T-helper 2 cell treated with Interferon-gamma antibody and Interleukin-4, amounts not matched to agents 100 ng/mL and 5 ng/mL, for 36 hours (primary cell): ENCODE measurements around the gene FER. TPM values are rescaled to one million over a fixed set of nuclear protein-coding genes. Genes with fewer than 3 reads are reported as not detected.
"Not testable (repeated sequence)": the region's sequence is repeated elsewhere in the genome, so short reads cannot be mapped to it uniquely, and the experiment has no call there.

Experiments used
- intact Hi-C: fragments of 100-400 bp; cut with micrococcal nuclease; formaldehyde crosslinking; loops from one replicate; pipeline ENCODE4 v1.15.1; 2023
- total RNA-seq: library from RNA; stranded (reverse); gene quantifications from 2 replicates; pipeline ENCODE4 v1.2.3, GENCODE V29; 2022

The FER gene
- 3.4 and 4.4 TPM in 2 replicates for total RNA-seq

DNA sequence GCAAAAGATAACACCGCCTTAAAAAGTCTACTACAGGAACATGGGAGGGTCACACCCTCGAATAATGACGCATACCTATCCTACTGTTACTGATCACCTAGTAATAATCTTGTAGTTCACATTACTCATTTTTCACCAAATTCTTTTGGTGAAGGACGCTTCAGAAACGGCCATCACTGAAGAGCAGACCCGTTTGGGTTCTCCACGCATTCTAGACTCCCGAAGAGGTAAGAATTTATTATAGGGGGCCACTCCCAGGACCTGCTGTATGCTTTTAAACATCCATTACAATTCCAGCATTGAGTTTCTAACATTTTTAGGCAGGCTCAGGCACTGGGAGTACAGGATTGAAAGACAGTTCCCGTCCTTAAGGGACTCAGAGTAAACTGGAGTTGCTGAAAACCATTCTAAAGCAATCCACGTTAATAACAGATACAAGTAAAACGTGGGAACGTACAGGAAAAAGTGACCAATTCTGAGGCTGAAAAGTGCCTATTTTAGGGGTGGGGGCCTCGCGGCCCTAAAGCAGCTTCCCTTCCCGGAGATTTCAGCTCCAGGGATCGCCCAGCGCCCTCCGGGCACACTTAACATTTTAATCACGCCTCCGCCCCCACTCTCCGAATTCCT is at the start of gene FER:
TSS of gene FER (plus strand) at position 124 of the 627 bp plus-strand sequence. CDS start 50,286 bp downstream, outside the sequence.
- intact Hi-C loops: loop anchor here (1.0 to 5.0 kb wide), 6 partner anchors 20 to 1991 kb away; partner anchors contain the start of genes FBXL17, MAN2A1 and SLC25A46

DNA sequence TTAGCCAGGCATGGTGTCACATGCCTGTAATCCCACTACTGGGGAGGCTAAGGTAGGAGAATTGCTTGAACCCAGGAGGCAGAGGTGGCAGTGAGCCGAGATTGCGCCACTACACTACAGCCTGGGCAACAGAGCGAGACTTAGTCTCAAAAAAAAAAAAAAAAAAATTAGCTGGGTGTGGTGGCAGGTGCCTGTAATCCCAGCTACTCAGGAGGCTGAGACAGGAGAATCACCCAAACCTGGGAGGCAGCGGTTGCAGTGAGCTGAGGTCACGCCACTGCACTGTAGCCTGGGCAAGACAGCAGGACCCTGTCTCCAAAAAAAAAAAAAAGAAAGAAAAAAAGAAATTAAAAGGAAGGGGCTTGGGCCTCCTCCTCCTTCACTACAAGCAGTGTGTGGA is 47.3 kb upstream of the FER start:
- intact Hi-C loops: not testable (repeated sequence)

DNA sequence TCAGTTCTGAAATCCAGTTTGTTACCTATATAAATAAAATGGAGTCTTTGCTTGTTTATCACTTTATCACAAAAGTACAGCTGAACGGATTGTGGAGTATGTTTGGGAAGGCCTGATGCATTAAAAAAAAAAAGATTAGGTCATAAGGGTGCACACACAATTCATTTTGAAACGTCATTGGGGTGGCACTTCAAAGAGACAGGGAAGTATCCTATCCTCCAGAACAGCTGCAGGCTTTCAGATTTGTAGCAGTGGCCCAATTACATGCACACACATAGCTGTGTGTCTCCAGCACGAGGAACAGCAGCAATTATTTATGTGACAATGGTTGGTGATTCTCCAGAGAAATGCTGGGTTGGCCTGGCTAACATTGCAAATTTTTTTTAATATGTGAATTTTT is 46.8 kb upstream of the FER start:
- intact Hi-C loops: no loop called here

DNA sequence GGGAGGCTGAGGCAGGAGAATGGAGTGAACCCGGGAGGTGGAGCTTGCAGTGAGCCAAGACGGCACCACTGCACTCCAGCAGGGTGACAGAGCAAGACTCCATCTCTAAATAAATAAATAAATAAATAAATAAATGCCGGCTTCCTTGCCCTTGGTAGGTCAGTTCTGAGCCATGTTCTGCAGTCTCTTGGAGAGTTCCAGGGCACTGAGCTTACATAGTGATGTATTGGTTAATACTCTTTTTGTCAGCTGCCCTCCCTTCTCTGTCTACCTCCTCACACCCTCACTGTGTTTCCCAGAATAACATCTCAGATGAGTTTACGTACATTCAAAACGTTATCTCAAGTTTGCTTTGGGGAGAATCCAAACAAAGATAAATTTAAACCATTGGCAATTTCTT is 45.2 kb upstream of the FER start:
- intact Hi-C loops: no loop called here

DNA sequence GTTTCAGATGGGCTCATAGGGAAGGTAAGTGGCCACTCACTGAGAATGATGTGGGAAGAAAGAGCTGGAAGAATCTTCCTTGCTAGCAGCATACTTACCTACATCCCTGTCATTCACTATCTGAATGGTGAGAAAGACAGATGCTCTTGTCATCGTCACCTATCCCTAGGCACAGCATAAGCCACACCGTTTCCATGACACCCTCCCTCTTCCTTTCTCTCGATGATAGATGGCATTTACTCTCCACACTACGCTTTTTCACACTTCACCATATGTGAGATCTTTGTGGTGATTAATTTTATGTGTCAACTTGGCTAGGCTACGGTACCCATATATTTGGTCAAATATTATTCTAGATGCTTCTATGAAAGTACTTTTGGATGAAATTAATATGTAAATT is 44.4 kb upstream of the FER start:
- intact Hi-C loops: no loop called here

DNA sequence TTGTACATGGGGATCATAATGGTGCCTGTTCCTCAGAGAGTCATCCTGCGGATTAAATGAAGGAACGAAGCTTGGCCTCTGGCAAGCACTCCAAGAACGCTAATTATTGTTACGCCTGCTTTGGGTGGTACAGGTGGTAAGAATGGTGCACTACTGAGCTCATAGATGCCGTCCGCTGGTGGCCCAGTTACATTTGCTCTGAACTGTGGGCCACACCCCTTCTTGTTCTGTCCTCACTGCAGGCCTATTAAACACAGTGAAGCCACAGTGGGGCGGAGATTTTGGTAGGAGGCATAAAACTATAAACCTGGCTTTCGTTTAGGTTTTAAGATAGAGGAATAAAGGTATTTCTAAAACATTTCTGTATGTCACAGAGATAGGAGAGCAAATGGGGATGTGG is 40.6 kb upstream of the FER start:
- intact Hi-C loops: no loop called here

DNA sequence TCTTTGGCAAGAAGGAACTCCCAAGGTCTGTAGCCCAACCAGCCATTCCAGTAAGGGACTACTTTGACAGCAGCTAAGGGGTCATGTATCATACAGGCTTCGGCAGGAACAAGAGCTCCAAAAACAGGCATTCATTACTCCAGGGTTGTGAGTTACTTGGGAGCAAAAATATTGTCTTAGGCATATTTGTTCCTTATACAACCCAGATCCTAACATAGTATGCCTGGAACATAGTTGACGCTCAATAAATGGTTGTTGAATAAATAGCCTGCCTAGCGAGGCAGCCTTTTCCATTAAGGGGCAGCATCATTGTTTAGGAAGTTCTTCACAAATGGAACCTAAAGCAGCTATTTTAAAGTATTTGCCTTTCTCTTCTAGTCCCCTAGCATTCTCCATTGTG is 35.8 kb upstream of the FER start:
- intact Hi-C loops: no loop called here

DNA sequence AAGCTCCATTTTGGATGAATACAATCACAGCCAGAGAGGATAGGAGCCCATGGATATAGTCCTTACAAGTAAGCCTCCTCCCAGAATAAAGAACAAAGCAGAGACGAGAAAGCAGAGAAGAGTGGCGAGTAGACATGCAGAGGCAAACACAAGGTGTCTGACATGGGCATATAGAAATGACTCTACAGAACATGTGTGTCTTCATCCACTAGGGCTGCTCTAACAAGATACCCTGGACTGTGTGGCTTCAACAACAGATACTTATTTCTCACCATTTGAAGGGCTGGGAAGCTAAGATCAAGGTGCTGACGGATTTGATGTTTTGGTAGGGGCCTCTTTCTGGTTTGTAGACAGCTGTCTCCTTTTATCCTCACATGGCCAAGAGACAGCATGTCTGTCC is 32.3 kb upstream of the FER start:
- intact Hi-C loops: no loop called here

DNA sequence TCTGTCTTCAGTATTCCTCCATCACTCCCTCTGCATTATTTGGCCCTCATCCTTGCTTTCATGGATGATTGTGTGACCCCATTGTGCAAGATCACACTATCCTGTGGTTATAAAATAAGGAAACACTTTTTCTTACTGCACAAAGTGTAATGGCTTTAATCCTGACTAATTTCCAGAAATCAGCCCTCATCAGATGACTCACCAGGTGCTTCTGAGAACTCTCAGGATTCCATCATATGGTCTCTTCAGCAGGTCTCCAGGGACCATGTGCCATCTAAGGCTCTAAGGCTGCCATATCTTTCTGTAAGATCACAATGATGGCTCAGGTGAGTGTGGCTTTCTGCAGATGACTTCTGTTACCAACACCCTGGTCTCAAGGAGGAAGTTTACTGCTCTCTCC is 27.3 kb upstream of the FER start:
- intact Hi-C loops: no loop called here

DNA sequence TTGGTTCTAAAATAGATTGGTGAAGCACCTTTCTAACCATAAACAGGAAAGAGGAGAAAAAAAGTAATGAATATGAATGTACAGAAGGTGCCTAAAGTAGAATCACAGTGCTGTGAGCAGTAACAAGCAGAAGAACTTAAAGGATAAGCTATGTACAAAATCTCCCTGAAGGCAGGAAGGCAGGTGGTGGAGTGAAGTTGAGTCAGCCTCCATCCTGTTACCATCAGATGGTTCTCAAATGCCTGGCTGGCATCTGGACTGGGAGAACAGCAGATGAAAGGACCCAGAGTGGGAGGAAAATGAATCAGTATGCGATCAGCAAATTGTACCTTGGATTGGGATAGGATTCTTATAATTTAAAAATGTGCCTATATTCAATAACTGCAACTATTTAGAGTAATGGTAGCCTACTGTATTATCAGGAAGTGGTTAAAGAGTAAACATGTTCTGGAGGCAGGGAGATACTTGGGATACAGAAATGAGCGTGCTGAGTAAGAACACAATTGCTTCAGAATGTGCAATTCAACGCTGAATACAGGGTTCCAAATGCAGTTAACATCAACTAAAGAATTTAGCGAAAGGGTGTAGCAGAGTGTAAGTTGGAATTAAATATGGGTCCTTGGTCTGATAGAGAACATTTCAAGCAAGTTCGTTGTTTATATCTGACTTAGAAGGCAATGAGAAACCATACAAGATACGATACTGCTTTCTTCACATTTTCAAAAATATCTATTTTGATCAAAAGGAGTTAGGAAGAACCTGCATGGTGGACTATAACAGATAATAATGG is 21.1 kb upstream of the FER start:
- intact Hi-C loops: loop anchor here (5.0 kb wide), 1 partner anchor 961 kb away; the partner anchor contains the start of gene MAN2A1

DNA sequence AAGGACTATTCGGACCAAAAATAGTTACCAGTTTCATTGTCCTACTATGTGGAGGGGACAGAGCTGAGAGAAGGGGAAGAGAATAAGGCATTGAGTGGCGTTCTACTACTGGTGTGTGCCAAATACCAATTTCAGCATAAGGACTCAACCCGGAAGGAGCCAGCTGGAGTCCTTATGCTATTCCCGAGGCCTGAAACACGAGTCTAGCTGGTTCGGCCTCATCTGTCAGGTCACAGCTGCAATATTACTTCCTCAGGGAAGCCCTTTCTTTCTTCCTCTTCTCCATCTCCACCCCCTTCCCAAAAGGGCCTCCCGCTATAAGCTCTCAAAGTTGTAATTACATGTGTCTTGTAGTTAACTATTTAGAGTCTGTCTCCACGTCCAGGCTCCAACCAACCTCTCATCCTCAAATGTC is 20.5 kb upstream of the FER start:
- intact Hi-C loops: loop anchor here (5.0 kb wide), 1 partner anchor 960 kb away; the partner anchor contains the start of gene MAN2A1

DNA sequence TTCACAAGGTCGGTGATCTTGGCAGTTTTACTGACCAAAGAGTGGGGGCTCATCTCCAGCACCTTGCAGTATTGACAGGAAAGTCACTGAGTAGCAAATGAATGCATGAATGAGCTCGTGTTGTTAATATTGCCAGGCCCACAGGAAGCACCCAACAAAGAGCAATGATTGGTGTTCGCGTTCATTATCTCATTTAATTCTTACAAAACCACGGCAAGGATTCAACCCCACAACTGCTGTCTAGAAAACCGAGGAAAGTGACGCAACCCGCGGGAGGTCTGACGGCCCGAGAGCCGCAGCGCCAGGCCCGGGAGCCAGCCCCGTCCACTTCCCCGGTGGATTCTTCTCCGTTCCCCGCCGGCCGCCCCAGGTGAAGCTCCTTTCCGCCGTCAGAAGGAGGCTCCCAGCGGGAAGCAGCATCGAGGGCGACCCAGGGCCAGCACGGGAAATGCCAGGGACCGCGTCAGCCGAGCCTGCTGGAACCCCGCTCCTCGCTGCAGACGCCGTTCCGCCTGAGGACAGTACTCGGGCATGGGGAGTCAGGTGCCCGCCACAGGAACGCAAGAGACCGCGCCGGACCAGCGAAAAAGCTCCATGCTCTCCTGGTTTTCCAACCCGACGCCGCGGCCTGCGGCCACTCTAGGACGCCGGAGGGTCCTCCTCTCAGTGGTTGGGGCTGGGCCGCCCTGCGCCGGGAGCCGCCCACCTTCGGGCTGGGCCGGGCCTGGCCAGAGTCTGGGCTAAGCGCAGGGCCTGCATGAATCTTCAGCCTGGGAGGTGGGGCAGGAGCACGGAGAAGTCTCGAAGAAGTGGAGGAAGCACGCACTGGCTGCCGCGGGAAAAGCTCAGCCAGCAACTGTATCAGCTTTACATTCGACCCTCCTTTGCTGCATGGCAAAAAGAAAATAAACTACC is 19.8 kb upstream of the FER start:
- intact Hi-C loops: loop anchor here (1.0 to 5.0 kb wide), 3 partner anchors 20 to 959 kb away; partner anchors contain the start of gene MAN2A1

DNA sequence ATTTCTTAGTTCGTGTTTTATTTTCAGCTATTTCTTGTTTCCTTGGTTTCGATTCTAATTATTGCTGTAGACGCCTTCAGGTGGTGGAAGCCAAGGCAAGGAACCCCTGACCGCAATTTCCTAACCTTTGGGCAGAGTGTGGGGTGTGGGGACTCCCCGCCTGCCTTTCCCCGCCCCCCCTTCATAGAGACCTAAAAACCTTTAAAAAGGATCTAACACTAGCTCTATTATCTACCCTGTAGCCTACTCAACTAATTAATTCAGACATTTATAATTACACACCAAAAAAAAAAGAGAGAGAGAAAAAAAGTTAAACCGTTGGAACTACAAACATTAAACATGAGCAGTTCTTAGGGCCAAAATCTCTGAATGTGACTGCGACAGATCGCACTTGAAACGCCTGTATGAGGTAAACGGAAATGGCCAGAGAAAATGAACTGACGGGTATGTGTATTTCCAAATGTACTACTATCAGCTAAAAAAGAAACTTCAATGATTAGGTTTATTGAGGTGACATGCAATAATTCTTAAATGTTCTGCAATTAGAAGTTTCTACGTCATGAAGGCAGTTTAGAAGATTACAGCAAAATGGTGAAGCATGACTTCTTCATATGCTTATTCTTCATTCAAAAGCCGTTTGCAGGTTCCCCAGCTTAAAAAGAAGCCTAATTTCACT is 19.0 kb upstream of the FER start:
- intact Hi-C loops: loop anchor here (1.0 to 5.0 kb wide), 3 partner anchors 20 to 959 kb away; partner anchors contain the start of gene MAN2A1

DNA sequence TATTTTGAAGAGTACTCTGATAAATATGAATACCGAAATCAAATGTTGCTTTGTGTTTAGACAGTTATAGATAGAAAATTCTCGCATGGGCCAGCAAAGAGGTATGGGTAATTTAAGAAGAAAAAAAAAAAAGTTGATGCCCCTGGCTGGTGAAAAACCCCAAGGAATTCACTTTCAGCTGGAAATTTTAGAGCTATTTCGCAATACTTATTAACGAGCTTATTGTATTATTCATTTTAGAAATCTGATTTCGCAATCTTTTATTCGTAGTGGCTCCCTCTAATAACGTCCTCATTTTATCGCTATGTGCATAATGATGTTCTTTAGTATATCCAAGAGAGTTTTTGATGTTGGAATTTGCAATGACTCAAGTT is 18.5 kb upstream of the FER start:
- intact Hi-C loops: loop anchor here (5.0 kb wide), 1 partner anchor 958 kb away; the partner anchor contains the start of gene MAN2A1

DNA sequence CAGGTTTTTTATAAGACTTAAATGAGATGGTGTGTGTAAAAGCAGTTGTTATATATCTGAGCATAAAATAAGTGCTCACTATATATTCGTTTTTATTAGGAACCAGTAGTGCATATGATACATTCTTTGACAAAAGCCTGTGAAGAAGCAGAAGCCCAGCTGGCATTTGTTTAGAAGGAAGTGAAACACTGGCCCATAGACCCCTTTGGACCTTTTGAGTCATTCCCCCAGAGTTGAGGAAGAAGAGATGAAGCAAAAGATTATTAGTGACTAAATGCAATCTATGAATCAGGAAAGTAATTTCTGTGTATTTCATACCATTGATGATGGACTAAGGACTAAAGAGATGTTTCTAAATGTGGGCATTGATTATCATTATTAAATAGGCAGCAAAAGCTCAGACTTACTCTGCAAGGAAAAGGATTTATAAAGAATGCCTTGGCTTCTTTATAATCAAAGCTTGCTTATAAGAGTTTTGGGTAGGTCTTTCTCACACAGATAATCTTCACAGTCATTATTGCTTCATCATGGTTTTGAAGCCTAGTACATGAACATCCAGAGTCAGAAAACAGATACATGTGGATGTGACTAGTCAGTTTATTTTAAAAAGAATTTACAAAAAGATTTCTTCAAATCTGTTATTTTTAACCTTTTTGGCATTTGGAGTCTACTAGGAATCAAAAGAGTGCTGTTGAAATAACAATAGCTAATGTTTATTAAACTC is 16.9 kb upstream of the FER start:
- intact Hi-C loops: no loop called here

DNA sequence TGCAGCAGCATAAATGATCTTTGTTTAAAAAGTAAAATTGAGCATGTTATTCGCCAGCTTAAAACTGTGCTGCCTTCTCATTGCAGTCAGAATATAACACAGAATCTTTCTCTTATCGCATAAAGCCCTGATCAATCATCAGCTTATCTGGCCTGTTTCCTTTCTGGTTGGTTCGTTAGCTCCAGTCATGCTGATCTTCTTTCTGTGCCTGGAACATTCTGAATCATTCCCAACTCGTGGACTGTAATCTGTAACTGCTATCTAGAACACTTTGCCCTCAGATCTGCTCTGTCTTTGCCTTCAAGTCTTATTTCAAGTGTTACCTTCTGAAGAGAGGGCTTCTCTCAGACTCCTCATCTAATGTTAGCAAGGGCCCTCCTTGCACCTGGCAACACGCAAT is 11.9 kb upstream of the FER start:
- intact Hi-C loops: no loop called here

DNA sequence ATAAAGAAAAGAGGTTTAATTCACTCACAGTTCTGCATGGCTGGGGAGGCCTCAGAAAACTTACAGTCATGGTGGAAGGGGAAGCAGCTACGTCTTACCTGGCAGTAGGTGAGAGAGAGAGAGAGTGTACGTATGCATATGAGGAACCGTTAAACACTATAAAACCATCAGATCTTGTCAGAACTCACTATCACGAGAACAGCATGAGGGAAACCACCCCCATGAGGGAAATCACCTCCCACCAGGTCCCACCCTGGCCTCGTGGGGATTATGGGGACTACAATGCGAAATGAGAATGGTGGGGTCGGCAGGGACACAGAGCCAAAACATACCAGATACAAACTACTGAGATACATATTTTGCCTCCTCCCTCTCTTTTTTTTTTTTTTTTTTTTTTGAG is 10.8 kb upstream of the FER start:
- intact Hi-C loops: no loop called here

DNA sequence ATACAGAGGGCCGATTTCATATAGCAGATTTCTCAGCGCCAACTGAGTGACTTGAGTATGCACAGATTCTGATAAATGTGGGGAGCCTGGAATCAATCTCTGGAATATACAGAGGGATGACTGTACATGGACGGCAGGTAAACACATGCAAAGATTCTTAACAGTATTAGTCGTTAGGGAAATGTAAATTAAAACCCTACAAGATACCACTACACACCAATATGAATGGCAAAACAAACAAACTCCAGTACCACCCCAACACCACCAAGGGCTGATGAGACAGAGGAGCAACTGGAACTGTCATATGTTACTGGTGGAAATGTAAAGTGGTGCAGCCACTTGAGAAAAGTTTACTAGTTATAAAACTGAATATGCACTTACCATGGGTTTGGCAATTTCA is 8.3 kb upstream of the FER start:
- intact Hi-C loops: no loop called here

DNA sequence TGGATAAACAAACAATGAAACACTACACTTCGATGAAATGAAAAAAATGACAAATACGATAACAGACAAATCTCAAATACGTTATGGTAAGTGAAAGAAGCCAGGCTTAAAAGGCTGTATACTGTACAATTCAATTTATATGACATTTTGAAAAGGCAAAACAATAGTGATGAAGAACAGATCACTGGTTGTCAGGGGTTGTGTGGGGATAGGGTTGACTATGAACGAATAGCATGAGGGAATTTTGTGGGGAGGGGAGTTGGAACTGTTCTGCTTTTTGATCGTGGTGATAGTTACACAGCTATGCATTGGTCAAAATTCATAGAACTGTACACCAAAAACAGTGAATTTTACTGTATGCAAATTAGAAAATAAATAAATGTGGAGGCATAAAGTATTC is 7.8 kb upstream of the FER start:
- intact Hi-C loops: no loop called here

DNA sequence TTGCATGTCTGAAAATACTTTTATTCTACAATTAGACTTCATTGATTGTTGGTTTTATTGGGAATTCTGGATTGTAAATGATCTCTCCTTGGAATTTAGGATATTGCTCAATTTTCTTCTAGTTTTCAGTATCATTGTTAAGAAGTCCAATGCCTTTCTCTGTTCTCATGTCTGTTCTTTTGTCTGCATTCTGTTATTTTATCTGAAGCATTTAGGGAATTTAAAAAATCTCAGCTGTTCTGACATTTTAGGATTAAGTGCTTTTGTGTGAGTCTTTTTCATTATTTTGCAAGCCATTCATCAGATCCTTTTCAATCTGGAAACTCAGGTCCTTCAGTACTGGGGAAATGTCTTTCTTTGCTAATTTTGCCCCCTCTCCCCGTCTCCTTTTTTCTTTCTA is 4.4 kb upstream of the FER start:
- intact Hi-C loops: no loop called here
